Measurements from ENCODE around the gene RBSN.
A peak's percentile ranks its signal among the peaks of the same experiment; 100 is the strongest.
"Not testable (repeated sequence)": the region's sequence is repeated elsewhere in the genome, so short reads cannot be mapped to it uniquely, and the experiment has no call there.

RBSN gene

GRCh38 chr3:15098503-15099363, at the start of gene RBSN:
RBSN (minus strand) TSS chr3:15099148; CDS start chr3:15096120, 3,028 bp downstream.
- peak; percentile 95 for DNase-seq

GRCh38 chr3:15148614-15149013, 49.7 kb upstream of the RBSN start:
- no peak for DNase-seq

GRCh38 chr3:15136885-15137284, 37.9 kb upstream of the RBSN start:
- DNase-seq, result not testable (repeated sequence)

GRCh38 chr3:15134968-15135367, 36.0 kb upstream of the RBSN start:
- DNase-seq, result not testable (repeated sequence)

- not testable (repeated sequence) for DNase-seq
These were observed 29.5 kb upstream of the RBSN start for GRCh38 chr3:15128403-15128802.

GRCh38 chr3:15126975-15127374, 28.0 kb upstream of the RBSN start:
- not testable (repeated sequence) for DNase-seq

- DNase-seq, result no peak
These were observed 23.4 kb upstream of the RBSN start for GRCh38 chr3:15122398-15122797.

GRCh38 chr3:15121936-15122335, 23.0 kb upstream of the RBSN start:
- DNase-seq, result no peak

GRCh38 chr3:15120986-15121385, 22.0 kb upstream of the RBSN start:
- DNase-seq, result no peak

GRCh38 chr3:15117011-15117410, 18.1 kb upstream of the RBSN start:
- DNase-seq, result no peak

- no peak for DNase-seq
These were observed 17.2 kb upstream of the RBSN start for GRCh38 chr3:15116032-15116669.

- no peak for DNase-seq
These were observed 15.8 kb upstream of the RBSN start for GRCh38 chr3:15114466-15115358.

GRCh38 chr3:15113884-15114283, 14.9 kb upstream of the RBSN start:
- DNase-seq, result no peak

GRCh38 chr3:15113471-15113870, 14.5 kb upstream of the RBSN start:
- no peak for DNase-seq

GRCh38 chr3:15112011-15112410, 13.1 kb upstream of the RBSN start:
- no peak for DNase-seq

- DNase-seq, result no peak
These were observed 11.3 kb upstream of the RBSN start for GRCh38 chr3:15110206-15110605.

GRCh38 chr3:15108869-15109268, 9.9 kb upstream of the RBSN start:
- no peak for DNase-seq

GRCh38 chr3:15108082-15108545, 9.2 kb upstream of the RBSN start:
- peak; percentile 68 for DNase-seq

- DNase-seq, result no peak
These were observed 8.4 kb upstream of the RBSN start for GRCh38 chr3:15107075-15107947.

- no peak for DNase-seq
These were observed 3.9 kb upstream of the RBSN start for GRCh38 chr3:15102836-15103235.

GRCh38 chr3:15102256-15102655, 3.3 kb upstream of the RBSN start:
- DNase-seq, result no peak
